H9 (cell line): ENCODE data around the gene GLCCI1. TPM values are rescaled to one million over a fixed set of nuclear protein-coding genes. Genes with fewer than 3 reads are reported as not detected.

Experiments used
- DNase-seq: peaks from one replicate; pipeline ENCODE4 v3.0.0-alpha.2; 2017
- H2AFZ ChIP-seq: one replicate; pipeline ENCODE4 v1.6.1; 2013; ENCODE audit warnings: mild to moderate bottlenecking, low read length, control low read depth, moderate library complexity
- H2AK5ac ChIP-seq: 2 replicates; pipeline ENCODE4 v1.6.1; 2013; ENCODE audit warnings: low read length, control low read depth, mixed read lengths; ENCODE audit not compliant: insufficient read length
- H2BK120ac ChIP-seq: one replicate; pipeline ENCODE4 v1.6.1; 2013; ENCODE audit warnings: low read depth, mild to moderate bottlenecking, low read length, control low read depth, inconsistent platforms; ENCODE audit not compliant: poor library complexity, severe bottlenecking
- H2BK12ac ChIP-seq: 2 replicates; pipeline ENCODE4 v1.6.1; 2013; ENCODE audit warnings: low read length, control low read depth, mixed read lengths, low read depth; ENCODE audit not compliant: insufficient read length
- H2BK15ac ChIP-seq: 2 replicates; pipeline ENCODE4 v1.6.1; 2013; ENCODE audit warnings: low read depth, low read length, control low read depth
- H2BK20ac ChIP-seq: one replicate; pipeline ENCODE4 v1.6.1; 2013; ENCODE audit warnings: low read depth, mild to moderate bottlenecking, low read length, control low read depth, inconsistent platforms; ENCODE audit not compliant: poor library complexity, severe bottlenecking
- H2BK5ac ChIP-seq: 2 replicates; pipeline ENCODE4 v1.6.1; 2013; ENCODE audit warnings: low read length, control low read depth, mixed read lengths; ENCODE audit not compliant: insufficient read length
- H3K14ac ChIP-seq: 2 replicates; pipeline ENCODE4 v1.6.1; 2013; ENCODE audit warnings: low read length, control low read depth; ENCODE audit not compliant: insufficient read depth
- H3K18ac ChIP-seq: 2 replicates; pipeline ENCODE4 v1.6.1; 2013; ENCODE audit warnings: low read depth, mild to moderate bottlenecking, mixed read lengths, low read length, control low read depth; ENCODE audit not compliant: insufficient read length
- H3K23ac ChIP-seq: 2 replicates; pipeline ENCODE4 v1.6.1; 2013; ENCODE audit warnings: low read length, control low read depth, mixed read lengths, low read depth; ENCODE audit not compliant: insufficient read length
- H3K23me2 ChIP-seq: 2 replicates; pipeline ENCODE4 v1.6.1; 2013; ENCODE audit warnings: low read depth, mild to moderate bottlenecking, mixed read lengths, low read length, control low read depth; ENCODE audit not compliant: insufficient read length, poor library complexity, severe bottlenecking
- H3K27ac ChIP-seq: 2 replicates; pipeline ENCODE4 v1.5.1; 2013; ENCODE audit warnings: low read length, control low read depth, mixed read lengths, low read depth; ENCODE audit not compliant: insufficient read length
- H3K27me3 ChIP-seq: 2 replicates; pipeline ENCODE4 v1.6.1; 2013; ENCODE audit warnings: low read length, control low read depth, inconsistent platforms; ENCODE audit not compliant: insufficient read depth
- H3K4ac ChIP-seq: 2 replicates; pipeline ENCODE4 v1.6.1; 2013; ENCODE audit warnings: low read depth, mild to moderate bottlenecking, control low read depth, inconsistent platforms, low read length, moderate library complexity
- H3K4me1 ChIP-seq: 2 replicates; pipeline ENCODE4 v1.6.1; 2013; ENCODE audit warnings: low read length, control low read depth, inconsistent platforms; ENCODE audit not compliant: insufficient read depth
- H3K4me2 ChIP-seq: 2 replicates; pipeline ENCODE4 v1.6.1; 2013; ENCODE audit warnings: low read length, control low read depth, mixed read lengths; ENCODE audit not compliant: insufficient read length, insufficient read depth
- H3K56ac ChIP-seq: 2 replicates; pipeline ENCODE4 v1.6.1; 2013; ENCODE audit warnings: low read depth, mild to moderate bottlenecking, mixed read lengths, low read length, control low read depth; ENCODE audit not compliant: insufficient read length
- H3K79me1 ChIP-seq: 2 replicates; pipeline ENCODE4 v1.6.1; 2013; ENCODE audit warnings: low read depth, mild to moderate bottlenecking, moderate library complexity, low read length, control low read depth, inconsistent platforms; ENCODE audit not compliant: insufficient read depth, poor library complexity, severe bottlenecking
- H3K79me2 ChIP-seq: 2 replicates; pipeline ENCODE4 v1.6.1; 2013; ENCODE audit warnings: low read length, control low read depth, inconsistent platforms; ENCODE audit not compliant: insufficient read depth
- H3K9ac ChIP-seq: 2 replicates; pipeline ENCODE4 v1.6.1; 2013; ENCODE audit warnings: low read length, control low read depth, mixed read lengths; ENCODE audit not compliant: insufficient read length; ENCODE audit errors: extremely low read depth
- H3K9me3 ChIP-seq: one replicate; pipeline ENCODE4 v1.6.1; 2013; ENCODE audit warnings: low read depth, low read length, inconsistent platforms; ENCODE audit not compliant: control insufficient read depth
- H3T11ph ChIP-seq: one replicate; pipeline ENCODE4 v1.6.1; 2013; ENCODE audit warnings: mild to moderate bottlenecking, low read length, control low read depth, inconsistent platforms
- H4K20me1 ChIP-seq: one replicate; pipeline ENCODE4 v1.6.1; 2013; ENCODE audit not compliant: control insufficient read depth, insufficient read length, insufficient read depth
- H4K5ac ChIP-seq: 2 replicates; pipeline ENCODE4 v1.6.1; 2013; ENCODE audit warnings: low read depth, mild to moderate bottlenecking, mixed read lengths, low read length, control low read depth; ENCODE audit not compliant: insufficient read length
- H4K8ac ChIP-seq: replicated peaks from 2 replicates; pipeline ENCODE4 v1.6.1; 2013; ENCODE audit warnings: low read length, control low read depth, mixed read lengths, low read depth; ENCODE audit not compliant: insufficient read length
- H4K91ac ChIP-seq: 2 replicates; pipeline ENCODE4 v1.6.1; 2013; ENCODE audit warnings: low read depth, mild to moderate bottlenecking, moderate library complexity, mixed read lengths, low read length, control low read depth; ENCODE audit not compliant: insufficient read length
- H3K27ac Mint-ChIP-seq, 3 experiments: 2 replicates in 2 of 3; 3 replicates in 1 of 3; pipeline ENCODE4 v1.8.0; 2020 to 2021; ENCODE audit warnings: mixed read lengths in 3 of 3, mild to moderate bottlenecking in 1 of 3, moderate library complexity in 1 of 3
- H3K27me3 Mint-ChIP-seq: 2 replicates; pipeline ENCODE4 v1.8.0; 2021; ENCODE audit warnings: low read depth, mild to moderate bottlenecking, moderate library complexity, mixed read lengths
- H3K36me3 Mint-ChIP-seq, 3 experiments: 2 replicates in 2 of 3; 3 replicates in 1 of 3; pipeline ENCODE4 v1.8.0; 2020 to 2021; ENCODE audit warnings: low read depth in 3 of 3, mixed read lengths in 3 of 3; ENCODE audit not compliant: insufficient read depth in 1 of 3
- H3K4me1 Mint-ChIP-seq, 2 experiments: 2 replicates each; pipeline ENCODE4 v1.8.0; 2020; ENCODE audit warnings: mixed read lengths in 2 of 2
- H3K4me3 Mint-ChIP-seq, 2 experiments: 2 replicates in 1 of 2; 3 replicates in 1 of 2; pipeline ENCODE4 v1.8.0; 2020 to 2021; ENCODE audit warnings: mild to moderate bottlenecking in 2 of 2, mixed read lengths in 2 of 2, moderate library complexity in 1 of 2
- H3K9me3 Mint-ChIP-seq, 2 experiments: 2 replicates in 1 of 2; 3 replicates in 1 of 2; pipeline ENCODE4 v1.8.0; 2020; ENCODE audit warnings: mild to moderate bottlenecking in 2 of 2, mixed read lengths in 2 of 2, moderate library complexity in 1 of 2
- WGBS: extraction: QIAGEN DNeasy Blood & Tissue Kit; methylation state at CpG from one replicate; pipeline ENCODE4 v1.1.7; 2013; ENCODE audit warnings: missing lambda C conversion rate, low lambda C conversion rate, mixed read lengths; ENCODE audit not compliant: insufficient read length; ENCODE audit errors: extremely low coverage; 5-methylcytosine and 5-hydroxymethylcytosine counted together
- total RNA-seq: library from RNA; stranded (reverse); gene quantifications from 2 replicates; pipeline ENCODE4 v1.2.1, GENCODE V29; 2021
- TF ChIP-seq, protein P1 (sequence below): fragments of 200-600 bp; sonication (generic); conservative IDR thresholded peaks from 3 replicates; pipeline ENCODE4 v1.8.0; 2021; ENCODE audit warnings: antibody characterized with exemption, mild to moderate bottlenecking

The GLCCI1 gene
- total RNA-seq, 1 experiment from 2014 or later = 19.1 TPM

DNA sequence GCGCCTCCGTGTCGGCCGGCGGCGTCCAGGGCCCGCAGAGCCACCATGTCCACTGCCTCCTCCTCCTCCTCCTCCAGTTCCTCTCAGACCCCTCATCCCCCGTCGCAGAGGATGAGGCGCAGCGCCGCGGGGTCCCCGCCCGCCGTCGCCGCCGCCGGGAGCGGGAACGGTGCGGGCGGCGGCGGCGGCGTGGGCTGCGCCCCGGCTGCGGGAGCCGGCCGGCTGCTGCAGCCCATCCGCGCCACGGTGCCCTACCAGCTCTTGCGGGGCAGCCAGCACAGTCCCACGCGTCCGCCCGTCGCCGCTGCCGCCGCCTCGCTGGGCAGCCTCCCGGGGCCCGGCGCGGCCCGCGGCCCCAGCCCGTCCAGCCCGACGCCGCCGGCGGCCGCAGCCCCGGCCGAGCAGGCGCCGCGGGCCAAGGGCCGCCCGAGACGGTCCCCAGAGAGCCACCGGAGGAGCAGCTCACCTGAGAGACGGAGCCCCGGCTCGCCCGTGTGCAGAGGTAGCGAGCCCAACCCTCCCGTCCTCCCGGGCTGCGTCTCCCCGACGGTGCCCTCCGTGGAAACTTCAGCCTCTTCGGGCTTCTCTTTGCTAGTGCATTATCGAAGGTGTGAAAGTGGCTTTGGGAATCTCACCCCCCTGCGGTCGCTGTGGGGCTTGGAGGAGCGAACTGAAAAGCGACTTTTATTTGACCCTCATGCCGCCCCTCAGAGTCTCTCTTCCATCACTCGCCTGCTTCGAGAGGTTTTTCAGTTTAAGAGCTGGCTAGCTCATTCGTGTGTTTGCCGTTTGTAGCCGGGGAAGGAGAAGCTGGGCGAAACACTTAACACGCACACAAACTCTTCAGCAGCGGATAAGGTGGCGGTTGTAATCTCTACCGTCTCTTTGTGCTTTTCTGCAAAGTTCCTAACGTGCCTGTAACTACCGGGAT is 975 bp downstream of the GLCCI1 start:
- H3K4ac ChIP-seq = no peak overlapping the region
- no peak overlapping the region for H3T11ph ChIP-seq
- Mint-ChIP-seq H3K27ac (no peak overlapping the region), H3K36me3 (no peaks in the 10 kb centered on the region), H3K27me3 (no peaks in the 10 kb centered on the region), H3K9me3 (no peaks in the 10 kb centered on the region), H3K4me3 (peak overlapping the region; percentile 75 to 95), H3K4me1 (peaks cover 13 to 16% of the 10 kb centered on the region in 2 experiments)
- H3K23ac ChIP-seq = no peak overlapping the region
- no peak overlapping the region for H2BK12ac ChIP-seq
- no peak overlapping the region for H3K27ac ChIP-seq
- H3K18ac ChIP-seq = peak overlapping the region; percentile 92
- no CpG with 5 or more reads among the region's 98 CpGs for WGBS
- no peak overlapping the region for H2BK20ac ChIP-seq
- H3K4me2 ChIP-seq = peak overlapping the region; percentile 98
- H2AK5ac ChIP-seq = no peak overlapping the region
- no peak overlapping the region for H2BK120ac ChIP-seq
- no peaks in the 10 kb centered on the region for H3K9me3 ChIP-seq
- H3K23me2 ChIP-seq = peaks cover 11% of the 10 kb centered on the region
- peaks cover 6% of the 10 kb centered on the region for H3K79me2 ChIP-seq
- peak; percentile 39 for DNase-seq
- H2BK15ac ChIP-seq = no peak overlapping the region
- no peaks in the 10 kb centered on the region for H4K20me1 ChIP-seq
- H3K14ac ChIP-seq = 0 out of 2 replicates have a peak overlapping the region, but pooled peaks have one; percentile 44
- no peak overlapping the region for H2AFZ ChIP-seq
- no peak overlapping the region for H4K8ac ChIP-seq
- no peak overlapping the region for H4K5ac ChIP-seq
- H2BK5ac ChIP-seq = no peak overlapping the region
- no peak overlapping the region for H4K91ac ChIP-seq
- peaks cover 5% of the 10 kb centered on the region; the same call in 1 of the 2 replicates for H3K4me1 ChIP-seq
- H3K9ac ChIP-seq = peak overlapping the region; percentile 60
- no peaks in the 10 kb centered on the region for H3K79me1 ChIP-seq
- TF ChIP-seq, protein P1, sequence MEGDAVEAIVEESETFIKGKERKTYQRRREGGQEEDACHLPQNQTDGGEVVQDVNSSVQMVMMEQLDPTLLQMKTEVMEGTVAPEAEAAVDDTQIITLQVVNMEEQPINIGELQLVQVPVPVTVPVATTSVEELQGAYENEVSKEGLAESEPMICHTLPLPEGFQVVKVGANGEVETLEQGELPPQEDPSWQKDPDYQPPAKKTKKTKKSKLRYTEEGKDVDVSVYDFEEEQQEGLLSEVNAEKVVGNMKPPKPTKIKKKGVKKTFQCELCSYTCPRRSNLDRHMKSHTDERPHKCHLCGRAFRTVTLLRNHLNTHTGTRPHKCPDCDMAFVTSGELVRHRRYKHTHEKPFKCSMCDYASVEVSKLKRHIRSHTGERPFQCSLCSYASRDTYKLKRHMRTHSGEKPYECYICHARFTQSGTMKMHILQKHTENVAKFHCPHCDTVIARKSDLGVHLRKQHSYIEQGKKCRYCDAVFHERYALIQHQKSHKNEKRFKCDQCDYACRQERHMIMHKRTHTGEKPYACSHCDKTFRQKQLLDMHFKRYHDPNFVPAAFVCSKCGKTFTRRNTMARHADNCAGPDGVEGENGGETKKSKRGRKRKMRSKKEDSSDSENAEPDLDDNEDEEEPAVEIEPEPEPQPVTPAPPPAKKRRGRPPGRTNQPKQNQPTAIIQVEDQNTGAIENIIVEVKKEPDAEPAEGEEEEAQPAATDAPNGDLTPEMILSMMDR = no peak; the same call in 2 of the 3 replicates
- H3K56ac ChIP-seq = no peak overlapping the region
- H3K27me3 ChIP-seq = no peaks in the 10 kb centered on the region
